Umbilical cord (tissue), 2 donors: ENCODE results near the gene MCTP2. TPM values are rescaled to one million over a fixed set of nuclear protein-coding genes. Genes with fewer than 3 reads are reported as not detected.
"Not testable (repeated sequence)": the region's sequence is repeated elsewhere in the genome, so short reads cannot be mapped to it uniquely, and the experiment has no call there.

Experiments
- DNase-seq: peaks from one replicate; pipeline ENCODE4 v3.0.0-alpha.2; 2015; ENCODE audit warnings: low spot score
- total RNA-seq: library from RNA; depleted of rRNA; stranded (reverse); fragments of >200 nt; gene quantifications from one replicate; pipeline ENCODE4 v1.2.3, GENCODE V29; 2014; ENCODE audit warnings: low replicate concordance; ENCODE audit not compliant: insufficient read depth

Gene MCTP2
- total RNA-seq, 1 donor from 2014 or later = 122 TPM

DNA sequence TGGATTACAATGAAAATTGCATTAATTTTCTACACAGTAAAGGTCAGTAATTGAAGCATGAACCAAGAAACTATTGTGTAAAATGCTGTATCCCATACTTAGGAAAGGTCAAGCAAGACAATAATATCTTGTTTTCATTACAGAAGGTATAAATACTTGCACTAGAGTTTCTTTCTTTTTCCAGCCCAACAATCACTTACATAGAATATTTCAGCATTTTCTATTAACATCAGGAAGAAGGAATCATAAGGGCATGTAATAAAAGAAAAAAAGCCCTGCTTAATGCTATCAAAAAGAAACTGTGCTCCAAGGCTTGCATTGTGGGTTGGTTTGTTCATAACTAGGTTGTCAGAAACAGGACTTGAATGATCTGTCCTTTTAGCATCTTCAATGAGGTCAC is 215.1 kb downstream of the MCTP2 start:
- no peak for DNase-seq

DNA sequence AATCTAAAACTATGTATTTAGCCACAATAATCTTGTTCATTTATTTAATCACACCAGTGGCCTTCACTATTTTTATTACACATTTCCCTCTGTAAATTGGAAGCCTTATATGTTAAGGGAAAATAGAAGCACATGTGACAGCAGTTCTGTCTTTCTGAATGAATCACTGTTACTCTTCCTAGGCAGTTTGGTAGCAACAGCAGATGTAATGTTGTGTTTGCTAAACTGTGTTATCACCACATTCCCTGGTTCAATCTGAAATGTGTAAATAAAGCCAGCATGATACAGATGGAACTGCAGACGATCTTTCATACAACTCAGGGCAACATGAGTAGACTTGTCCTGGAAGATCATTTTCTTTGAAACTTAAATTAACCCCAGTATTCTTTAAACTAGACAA is 220.1 kb downstream of the MCTP2 start:
- peak; percentile 20 for DNase-seq

DNA sequence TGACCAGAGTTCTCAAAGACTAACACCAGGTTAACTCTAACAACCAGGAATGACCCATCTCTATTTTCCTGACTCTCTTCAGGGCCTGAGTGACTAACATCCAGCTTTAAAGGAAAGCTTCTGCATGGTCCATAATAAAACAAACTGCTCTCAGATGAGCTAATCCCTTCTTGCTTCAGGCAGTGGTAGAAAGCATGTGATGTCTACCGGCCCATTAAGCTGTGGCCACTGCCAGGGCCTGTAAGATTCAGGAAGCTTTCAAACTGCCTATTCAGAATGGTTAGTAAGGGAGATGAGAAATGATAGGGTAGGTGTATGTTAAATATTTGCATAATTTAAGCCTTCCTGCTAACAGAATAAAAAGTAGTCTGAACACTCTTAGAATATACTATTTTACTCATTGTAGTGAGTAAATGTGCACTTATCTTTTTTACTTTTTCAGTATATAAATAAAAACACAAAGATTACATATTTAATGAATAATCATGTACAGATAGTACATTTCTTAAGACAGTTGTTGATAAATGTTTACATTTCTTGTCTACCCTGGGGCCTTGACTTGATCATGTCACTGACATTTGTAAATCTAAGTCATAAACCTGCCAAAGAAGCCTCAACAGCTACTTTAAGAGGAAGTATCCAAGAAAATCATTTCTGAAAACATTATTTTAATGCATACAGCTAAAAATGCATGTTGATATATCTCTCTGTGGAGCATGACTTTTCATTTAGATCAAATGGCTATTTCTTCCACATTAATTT is 222.0 kb downstream of the MCTP2 start:
- no peak for DNase-seq

DNA sequence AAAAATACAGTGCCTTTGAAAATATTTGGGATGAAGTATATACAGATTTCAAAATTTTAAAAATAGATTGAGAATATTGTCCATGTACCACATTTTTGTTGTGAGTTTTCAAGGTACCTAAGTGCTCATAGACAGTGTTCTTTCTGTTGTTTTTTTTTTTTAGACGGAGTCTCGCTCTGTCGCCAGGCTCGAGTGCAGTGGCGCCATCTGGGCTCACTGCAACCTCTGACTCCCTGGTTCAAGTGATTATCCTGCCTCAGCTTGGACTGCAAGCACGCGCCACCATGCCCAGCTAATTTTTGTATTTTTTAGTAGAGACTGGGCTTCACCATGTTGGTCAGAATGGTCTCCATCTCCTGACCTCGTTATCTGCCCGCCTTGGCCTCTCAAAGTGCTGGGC is 223.9 kb downstream of the MCTP2 start:
- DNase-seq = no peak

DNA sequence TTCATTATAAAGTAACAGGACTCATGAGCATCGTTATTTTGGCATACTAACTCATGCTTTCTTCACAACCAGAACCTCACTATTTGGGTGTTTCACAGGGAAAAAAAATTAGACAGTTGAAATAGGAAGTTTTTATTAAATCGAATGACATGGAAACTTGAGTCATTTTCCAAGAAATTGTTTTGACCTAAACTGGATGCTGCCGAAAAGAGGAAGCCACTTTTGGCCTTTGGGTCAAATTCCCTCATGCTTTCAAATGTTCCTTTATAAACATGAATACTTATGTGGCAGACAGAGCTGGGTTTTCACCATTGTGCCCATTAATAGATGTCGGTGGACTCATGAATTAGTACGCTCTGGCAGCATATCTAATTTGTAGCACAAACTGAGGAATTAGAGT is 224.9 kb downstream of the MCTP2 start:
- DNase-seq = no peak

DNA sequence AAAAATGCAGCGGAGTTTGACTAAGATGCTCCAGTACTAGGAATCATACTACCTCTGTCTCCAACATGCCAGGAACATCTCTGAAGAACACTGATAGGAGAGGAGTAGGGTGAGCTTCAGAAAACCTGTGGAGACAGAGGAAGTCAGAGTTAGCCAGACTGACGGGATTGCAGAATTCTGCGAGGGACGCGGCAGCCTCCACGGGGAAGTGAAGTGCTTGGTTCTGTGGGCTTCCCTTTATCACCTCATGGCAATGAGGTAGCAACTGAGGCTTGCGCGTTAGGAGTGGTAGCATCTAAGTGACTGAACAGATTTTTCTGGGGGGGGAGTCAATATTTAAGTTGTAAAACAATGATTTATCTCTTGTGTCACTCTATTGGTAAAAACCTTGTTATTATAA is 226.3 kb downstream of the MCTP2 start:
- no peak for DNase-seq

DNA sequence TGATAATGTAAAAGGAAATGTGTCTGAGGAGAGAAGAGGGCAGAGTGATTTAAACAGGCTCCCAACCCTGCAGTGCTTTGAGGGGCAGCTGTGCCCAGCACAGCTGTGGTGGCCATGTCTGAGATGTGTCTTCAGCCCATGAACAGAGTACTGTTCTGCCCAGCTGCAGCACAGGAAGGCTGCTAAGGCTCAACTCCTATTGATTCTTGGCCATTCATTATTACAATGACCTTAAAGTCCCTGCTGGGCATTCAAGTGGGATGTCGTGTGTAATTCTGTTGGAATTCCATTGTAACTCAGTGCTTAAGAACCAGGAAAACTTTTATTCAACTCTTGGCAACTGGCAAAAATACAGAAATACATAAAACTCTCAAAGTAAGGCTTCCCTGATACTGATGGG is 229.3 kb downstream of the MCTP2 start:
- DNase-seq = no peak

DNA sequence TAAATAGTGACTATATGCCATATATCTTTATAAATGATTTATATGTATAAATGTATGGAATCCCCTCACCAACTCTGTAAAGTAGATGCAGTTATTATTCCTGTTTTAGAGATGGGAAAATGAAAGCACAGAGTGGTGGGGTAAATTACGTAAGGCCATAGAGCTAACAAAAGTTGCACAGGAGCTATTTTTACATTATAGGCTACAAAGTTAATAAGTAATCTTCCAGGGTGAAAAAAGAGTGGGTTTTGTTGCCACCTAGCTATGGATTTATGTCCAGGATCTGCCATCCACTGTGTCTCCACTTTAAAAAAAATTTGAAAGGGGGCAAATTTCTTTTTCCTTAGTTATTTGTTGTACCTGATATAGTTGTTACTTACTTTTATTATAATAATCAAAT is 235.7 kb downstream of the MCTP2 start:
- no peak for DNase-seq

DNA sequence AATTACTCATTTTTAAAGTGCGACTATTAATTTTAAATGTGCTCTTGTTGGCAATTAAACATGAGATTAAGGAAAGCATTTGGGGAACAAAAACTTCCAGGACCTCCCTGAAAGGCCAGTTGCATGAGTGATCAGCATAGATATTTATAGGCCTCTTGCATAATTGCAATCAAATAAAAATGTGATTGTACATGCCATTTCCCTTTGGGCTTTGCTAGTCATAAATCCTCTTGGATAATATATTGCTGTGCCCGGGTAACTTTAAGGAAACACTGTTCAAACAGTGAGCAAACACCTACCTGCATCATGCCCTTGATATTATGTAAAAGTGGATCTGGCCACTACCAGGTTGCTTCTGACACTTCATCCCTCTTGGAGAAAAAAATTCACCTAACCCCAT is 239.1 kb downstream of the MCTP2 start:
- no peak for DNase-seq

DNA sequence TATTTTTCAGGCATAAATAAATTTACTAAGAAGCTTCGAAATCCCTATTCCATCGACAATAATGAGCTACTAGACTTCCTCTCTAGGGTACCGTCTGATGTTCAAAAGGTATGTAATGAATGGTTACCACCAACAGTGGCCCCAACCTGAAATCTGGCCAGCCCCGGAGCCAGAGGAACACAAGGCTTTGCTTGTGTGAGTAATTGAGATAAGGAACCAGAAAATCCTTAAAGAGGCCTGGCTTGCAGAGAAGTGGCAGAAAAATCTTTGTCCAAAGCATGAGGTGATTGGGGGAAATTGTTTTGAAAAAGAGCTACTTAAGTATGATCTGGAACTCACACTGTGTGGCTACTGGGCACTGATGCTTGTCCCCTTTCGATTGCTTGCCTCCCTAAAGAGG is 245.3 kb downstream of the MCTP2 start:
- DNase-seq = peak; percentile 60

DNA sequence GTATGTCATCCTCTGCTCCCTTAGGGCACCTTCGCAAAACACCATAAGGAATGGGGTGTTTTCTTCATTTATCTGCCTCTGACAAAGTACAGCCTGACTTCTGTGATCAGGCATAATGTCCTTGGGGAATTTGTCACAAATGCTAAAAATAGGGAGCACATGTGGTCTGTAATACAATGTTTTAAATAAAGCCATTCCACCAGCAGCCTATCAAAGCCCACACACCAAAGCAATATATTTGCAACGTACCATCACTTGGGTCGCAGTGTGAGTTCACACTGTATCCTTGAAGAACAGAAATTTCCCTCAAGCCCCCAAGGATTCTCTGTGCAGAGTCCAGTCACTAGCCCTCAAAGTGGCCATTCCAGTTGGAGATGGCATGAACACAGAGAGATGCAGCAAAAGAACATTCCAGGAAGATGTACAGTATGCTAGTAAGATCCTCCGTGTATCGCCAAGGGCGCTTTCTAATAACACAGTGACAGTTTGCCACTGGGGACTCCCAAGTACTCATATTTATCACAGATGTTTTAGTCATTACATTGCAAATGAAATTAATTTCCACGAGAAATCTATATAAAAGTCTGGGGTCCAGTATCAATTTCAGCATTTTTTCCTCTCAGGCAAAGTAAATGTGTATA is 246.7 kb downstream of the MCTP2 start:
- no peak for DNase-seq

DNA sequence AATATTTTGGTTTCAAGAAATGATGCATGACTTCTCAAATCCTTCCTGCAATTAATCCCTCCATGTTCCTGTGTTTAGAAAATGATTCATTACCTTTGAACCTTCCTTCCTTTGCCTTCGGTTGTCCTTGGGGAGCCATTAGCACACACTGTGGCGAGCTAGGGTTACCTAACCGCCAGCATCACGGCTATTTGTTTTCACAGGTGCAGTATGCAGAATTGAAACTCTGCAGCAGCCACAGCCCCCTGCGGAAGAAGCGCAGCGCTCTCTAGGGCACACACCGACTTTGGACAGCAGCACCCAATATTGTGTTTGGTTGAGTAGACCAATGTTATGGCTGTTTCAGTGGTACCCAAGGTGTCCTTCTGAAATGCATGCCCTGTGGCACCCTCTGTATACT is 247.4 kb downstream of the MCTP2 start:
- DNase-seq = no peak

DNA sequence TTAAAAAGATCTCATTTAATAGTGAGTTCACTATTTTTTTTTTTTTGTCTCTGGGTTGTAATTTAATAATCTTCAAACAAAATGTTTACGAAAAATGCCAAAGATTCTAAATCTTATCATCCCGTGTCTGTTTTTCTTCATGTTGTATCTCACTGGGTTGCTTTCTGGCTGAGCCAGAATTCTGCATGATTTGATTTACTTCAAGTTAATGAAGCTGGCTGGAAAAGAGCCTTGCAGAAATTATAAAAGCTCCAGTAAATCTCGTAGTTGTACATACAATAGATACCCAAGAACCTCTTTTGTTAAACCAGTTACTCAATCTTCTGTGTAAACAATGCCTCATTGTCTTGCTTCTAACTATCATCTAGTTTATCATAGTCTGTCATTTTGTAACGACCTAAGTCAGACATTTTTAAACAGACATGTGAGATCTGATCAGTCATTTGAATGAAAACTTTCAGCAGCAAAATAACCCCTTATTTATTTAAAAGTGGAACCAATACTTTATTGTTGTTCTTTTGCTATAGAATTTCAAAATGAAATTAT is 249.0 kb downstream of the MCTP2 start:
- peak; percentile 85 for DNase-seq

DNA sequence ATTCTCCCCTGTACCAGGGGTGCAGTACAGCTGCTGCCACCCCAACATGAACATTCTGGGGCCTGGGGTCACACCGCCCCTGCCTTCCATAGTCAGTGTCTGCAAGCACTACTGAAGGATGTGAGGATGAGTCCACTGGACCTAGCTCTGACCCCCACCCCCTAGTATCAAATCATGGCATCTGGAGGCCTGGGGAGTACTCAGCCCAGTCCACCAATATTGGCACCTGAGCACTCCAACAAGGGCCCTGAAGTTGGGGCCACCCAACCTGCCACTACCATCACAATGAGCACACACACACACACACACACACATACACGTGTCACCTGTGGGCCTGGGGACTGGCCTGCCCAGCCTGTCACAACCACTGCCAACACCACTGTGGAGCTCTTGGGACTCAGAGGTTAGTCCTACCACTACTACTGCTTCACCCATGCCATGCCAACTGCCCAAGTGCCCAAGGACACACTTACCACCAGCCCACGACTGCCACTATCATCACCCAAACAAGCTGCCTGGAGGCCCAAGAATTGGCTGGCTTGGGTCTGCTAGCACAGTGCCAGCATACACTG is 253.9 kb downstream of the MCTP2 start:
- DNase-seq = no peak

DNA sequence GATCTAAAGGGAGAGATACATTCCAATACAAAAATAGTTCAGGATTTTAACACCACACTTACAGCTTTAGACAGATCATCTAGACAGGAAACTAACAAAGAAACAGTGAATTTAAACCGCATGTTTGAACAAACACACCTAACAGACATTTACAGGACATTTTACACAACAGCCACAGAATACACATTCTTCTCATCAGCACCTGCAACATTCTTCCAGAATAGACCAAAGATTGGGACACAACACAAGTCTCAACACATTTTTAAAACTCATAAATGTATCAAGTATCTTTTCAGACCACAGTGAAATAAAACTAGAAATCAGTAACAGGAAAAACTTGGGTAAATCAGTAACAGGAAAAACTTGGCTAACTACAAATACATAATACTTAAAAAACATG is 256.3 kb downstream of the MCTP2 start:
- peak; percentile 21 for DNase-seq

DNA sequence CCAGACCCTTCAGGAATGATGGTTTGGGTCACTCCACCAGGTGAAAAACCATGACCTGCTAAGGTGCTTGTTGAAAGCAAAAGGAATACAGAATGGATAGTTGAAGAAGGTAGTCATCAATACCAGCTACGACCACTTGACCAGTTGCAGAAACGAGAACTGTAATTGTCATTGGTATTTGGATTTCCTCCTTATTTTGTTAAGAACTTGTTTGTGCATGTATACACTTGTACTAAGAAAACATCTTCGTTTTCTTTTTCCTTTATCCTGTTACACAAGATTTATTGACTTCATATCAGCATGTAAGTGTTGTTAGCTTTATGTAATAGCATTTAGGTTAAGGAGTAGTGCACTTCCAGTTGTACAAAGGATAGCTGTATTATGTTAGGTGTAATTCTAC is 261.8 kb downstream of the MCTP2 start:
- peak; percentile 18 for DNase-seq

DNA sequence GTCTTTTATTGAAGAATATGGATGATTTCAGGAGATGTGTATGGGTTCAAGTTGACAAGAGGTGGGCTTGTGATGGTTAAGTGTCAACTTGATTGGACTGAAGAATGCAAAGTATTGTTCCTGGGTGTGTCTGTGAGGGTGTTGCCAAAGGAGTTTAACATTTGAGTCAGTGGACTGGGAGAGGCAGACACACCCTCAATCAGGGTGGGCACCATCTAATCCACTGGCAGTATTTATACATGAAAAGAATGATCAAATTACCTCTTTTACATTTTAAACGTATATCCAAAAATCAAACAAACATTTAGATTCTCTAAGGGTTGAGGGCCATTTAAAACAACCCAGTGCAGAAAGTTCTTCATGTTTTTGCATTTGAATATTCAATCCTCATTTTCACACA is 262.2 kb downstream of the MCTP2 start:
- not testable (repeated sequence) for DNase-seq

DNA sequence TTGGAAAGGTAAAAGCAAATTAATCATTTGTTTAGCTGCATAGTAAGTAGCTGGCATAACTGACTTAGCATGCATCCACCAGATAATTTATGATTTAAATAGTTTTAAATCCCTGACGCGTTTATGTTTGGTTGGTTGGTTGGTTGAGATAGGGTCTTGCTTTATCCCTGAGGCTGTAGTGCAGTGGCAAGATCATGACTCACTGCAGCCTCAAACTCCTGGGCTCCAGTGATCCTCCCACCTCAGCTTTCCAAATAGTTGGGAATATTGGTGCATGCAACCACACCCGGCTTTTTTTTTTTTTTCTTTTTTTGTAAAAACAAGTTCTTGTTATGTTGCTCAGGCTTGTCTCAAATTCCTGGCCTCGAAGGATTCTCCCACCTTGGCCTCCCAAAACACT is 263.4 kb downstream of the MCTP2 start:
- DNase-seq = peak; percentile 53

DNA sequence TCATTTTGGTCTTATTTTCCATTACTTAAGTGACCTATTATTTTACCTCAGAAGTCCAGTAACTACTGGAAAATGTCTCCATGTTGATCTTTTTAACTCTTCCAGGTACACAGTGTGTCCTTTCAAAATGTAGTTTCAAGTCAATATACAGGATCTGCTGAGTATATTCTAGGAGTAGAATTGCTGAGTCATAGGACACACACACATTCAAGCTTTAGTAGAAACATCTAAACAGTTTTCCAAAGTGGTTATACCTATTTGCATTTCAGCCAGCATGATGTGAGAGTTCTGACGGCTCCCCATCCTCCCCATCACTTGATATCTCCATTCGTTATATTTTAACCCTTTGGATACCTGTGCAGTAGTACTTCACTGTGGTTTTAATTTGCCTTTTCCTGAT is 271.9 kb downstream of the MCTP2 start:
- DNase-seq = no peak

DNA sequence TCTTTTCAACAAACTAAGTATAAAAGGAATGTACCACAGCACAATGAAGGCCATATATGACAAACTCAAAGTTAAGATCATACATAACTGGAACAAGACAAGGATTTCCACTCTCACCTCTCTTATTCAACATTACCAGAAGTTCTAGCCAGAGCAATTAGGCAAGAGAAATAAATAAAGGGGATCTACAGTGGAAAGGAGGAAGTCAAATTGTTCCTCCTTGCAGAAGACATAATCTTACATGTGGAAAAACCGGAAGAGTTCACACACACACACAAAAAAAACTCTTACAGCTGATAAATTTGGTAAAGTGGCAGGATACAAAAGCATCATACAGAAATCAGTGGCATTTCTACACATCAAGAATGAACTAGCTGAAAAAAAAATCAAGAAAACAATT is 277.9 kb downstream of the MCTP2 start:
- DNase-seq = no peak

DNA sequence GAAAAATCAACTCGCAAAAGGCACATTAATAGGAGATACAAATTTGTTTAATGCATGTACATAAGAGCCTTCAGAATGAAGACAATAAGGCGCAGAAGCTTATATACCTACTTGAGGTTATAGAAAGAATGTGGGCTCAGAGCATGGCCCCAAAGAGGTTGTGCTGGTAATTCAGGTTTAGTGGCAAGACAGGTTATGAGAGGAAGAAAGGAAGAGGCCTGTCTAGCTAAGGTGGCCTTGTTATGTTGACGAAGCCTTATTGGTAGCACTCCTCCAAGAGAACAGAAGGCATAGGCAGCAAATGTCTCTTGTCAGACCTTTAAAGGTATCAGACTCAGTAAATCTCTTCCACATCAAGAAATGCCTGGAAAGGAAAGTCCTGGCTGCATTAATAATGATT is 290.8 kb downstream of the MCTP2 start:
- DNase-seq = peak; percentile 30

DNA sequence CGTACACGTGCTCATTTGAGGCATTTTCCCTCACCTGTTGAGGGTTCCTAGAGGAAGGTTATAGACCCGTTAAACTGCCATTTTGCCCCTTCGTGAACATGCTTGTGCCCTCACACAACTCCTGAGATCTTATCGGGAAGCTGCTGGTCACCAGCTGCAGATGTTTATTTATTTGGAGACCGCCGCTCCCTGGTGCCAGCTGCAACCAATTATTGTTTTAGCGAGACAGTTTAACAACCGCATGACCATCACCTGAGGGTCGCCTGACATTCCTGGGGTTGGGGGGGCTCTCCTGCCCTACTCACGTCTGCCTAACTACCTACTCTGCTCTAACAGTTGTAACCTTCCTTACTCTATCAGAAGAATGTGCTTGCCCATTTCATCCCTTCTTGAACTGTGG is 292.5 kb downstream of the MCTP2 start:
- DNase-seq = no peak

DNA sequence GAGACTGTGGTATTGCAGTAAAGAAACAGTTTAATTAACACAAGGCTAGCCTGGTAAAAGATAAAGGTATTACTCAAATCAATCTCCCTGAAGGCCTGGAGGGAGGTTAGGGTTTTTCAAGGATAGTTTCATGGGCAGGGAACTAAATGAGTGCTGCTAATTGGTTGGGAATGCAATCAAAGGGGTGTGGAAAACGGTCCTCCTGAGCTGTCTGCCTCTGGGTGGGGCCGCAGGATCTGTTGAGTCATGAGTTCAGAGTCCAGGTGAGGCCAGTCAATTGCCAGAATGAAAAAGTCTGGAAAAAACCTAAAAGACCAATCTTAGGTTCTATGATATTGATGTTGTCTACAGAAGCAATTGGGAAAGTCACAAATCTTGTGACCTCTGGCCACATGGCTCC is 293.2 kb downstream of the MCTP2 start:
- DNase-seq = no peak
